ENCODE measurements around the gene NFATC1. TPM values are rescaled to one million over a fixed set of nuclear protein-coding genes. Genes with fewer than 3 reads are reported as not detected.
"Not testable (repeated sequence)": the region's sequence is repeated elsewhere in the genome, so short reads cannot be mapped to it uniquely, and the experiment has no call there.

NFATC1 gene
- polyA plus RNA-seq, 3 donors, result 6.0 to 6.4 (median 6.1) TPM

GRCh38 chr18:79374408-79375171, 21.1 kb upstream of the NFATC1 start:
- DNase-seq (ENCODE audit: low read depth in 3 of 3, low spot score in 2 of 3), result no peak

- DNase-seq (ENCODE audit: low read depth in 3 of 3, low spot score in 2 of 3), result no peak
These were observed 20.1 kb upstream of the NFATC1 start for GRCh38 chr18:79375441-79376154.

- not testable (repeated sequence) for DNase-seq (ENCODE audit: low read depth in 3 of 3, low spot score in 2 of 3)
These were observed 19.1 kb upstream of the NFATC1 start for GRCh38 chr18:79376661-79377060.

GRCh38 chr18:79377187-79377891, 18.4 kb upstream of the NFATC1 start:
- DNase-seq (ENCODE audit: low read depth in 3 of 3, low spot score in 2 of 3), result no peak

- DNase-seq (ENCODE audit: low read depth in 3 of 3, low spot score in 2 of 3), result no peak
These were observed 17.0 kb upstream of the NFATC1 start for GRCh38 chr18:79378536-79379250.

- DNase-seq (ENCODE audit: low read depth in 3 of 3, low spot score in 2 of 3), result no peak
These were observed 16.4 kb upstream of the NFATC1 start for GRCh38 chr18:79379251-79379905.

GRCh38 chr18:79379931-79380815, 15.6 kb upstream of the NFATC1 start:
- DNase-seq (ENCODE audit: low read depth in 3 of 3, low spot score in 2 of 3), result no peak

GRCh38 chr18:79380816-79381806, 14.6 kb upstream of the NFATC1 start:
- no peak for DNase-seq (ENCODE audit: low read depth in 3 of 3, low spot score in 2 of 3)

- no peak for DNase-seq (ENCODE audit: low read depth in 3 of 3, low spot score in 2 of 3)
These were observed 13.9 kb upstream of the NFATC1 start for GRCh38 chr18:79381811-79382311.

GRCh38 chr18:79382681-79383387, 12.9 kb upstream of the NFATC1 start:
- no peak for DNase-seq (ENCODE audit: low read depth in 3 of 3, low spot score in 2 of 3)

GRCh38 chr18:79383388-79384056, 12.2 kb upstream of the NFATC1 start:
- DNase-seq (ENCODE audit: low read depth in 3 of 3, low spot score in 2 of 3), result no peak

- DNase-seq (ENCODE audit: low read depth in 3 of 3, low spot score in 2 of 3), result no peak
These were observed 11.5 kb upstream of the NFATC1 start for GRCh38 chr18:79384151-79384807.

GRCh38 chr18:79384834-79385233, 10.9 kb upstream of the NFATC1 start:
- DNase-seq (ENCODE audit: low read depth in 3 of 3, low spot score in 2 of 3), result no peak

GRCh38 chr18:79385326-79385707, 10.4 kb upstream of the NFATC1 start:
- no peak for DNase-seq (ENCODE audit: low read depth in 3 of 3, low spot score in 2 of 3)

GRCh38 chr18:79385708-79386341, 9.9 kb upstream of the NFATC1 start:
- no peak for DNase-seq (ENCODE audit: low read depth in 3 of 3, low spot score in 2 of 3)

GRCh38 chr18:79386547-79386946, 9.2 kb upstream of the NFATC1 start:
- DNase-seq (ENCODE audit: low read depth in 3 of 3, low spot score in 2 of 3), result no peak

All from right renal cortex interstitium (tissue), 3 donors.